ENCODE data around the gene COA7.
A peak's percentile ranks its signal among the peaks of the same experiment; 100 is the strongest.
"Not testable (repeated sequence)": the region's sequence is repeated elsewhere in the genome, so short reads cannot be mapped to it uniquely, and the experiment has no call there.

COA7 gene

DNA sequence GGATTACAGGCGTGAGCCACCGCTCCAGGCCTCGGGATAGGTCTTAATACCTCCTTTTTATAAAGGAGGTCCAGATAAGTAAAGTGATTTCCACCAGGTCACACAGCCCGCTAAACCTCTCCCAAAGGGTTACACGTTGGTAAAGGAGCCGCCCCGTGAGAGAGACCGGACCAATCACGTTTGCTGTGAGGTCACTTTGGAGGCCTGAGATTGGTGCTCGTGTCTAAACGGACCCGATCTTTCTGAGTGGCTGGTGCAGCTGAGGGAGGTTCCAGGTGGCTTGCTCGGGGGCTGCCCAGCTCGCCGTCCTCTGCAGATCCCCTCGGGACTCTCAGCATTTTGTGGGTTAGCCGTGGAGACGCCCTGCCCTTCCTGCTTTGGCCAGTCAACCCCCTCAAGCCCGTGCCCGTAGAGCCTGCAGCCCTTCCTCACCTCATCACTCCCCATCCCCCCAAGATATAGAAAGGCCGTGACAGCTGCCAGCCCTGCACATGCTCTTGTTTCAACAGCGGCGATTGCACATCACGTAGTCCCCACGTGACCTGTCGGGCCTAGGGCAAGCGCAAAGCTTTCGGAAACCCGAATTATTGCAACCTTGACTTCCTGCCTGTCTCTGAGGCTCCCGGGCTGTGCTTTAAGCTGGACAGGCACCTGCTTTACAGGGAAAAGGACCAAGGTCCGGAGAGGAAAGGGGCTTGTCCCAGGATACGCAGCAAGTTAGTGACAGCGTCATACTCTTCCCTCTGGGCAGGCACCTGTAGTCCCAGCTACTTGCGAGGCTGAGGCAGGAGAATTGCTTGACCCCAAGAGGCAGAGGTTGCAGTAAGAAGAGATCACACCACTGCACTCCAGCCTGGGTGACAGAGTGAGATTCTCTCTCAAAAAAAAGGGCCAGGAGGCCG is 5.0 kb upstream of the COA7 start:
- DNase-seq = peak; percentile 86

DNA sequence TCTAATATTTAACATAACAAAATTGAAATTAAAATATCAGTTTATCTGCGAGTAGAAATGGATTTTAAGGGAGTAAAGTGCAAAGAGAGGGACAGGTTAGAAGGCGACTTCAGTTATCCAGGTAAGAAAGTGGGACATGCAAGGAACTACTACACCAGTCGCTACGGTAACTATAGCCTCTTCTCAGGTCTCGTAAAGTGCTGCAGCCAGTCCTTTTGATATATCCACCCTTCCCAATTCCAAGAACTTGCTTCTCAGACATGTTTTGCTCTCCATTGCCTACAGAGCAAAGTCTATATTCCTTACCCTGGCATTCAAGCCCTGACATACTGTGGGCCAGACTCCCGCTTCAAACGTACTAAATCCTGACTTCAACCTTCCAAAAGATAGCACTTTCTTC is 2.5 kb downstream of the COA7 start:
- no peak for DNase-seq

DNA sequence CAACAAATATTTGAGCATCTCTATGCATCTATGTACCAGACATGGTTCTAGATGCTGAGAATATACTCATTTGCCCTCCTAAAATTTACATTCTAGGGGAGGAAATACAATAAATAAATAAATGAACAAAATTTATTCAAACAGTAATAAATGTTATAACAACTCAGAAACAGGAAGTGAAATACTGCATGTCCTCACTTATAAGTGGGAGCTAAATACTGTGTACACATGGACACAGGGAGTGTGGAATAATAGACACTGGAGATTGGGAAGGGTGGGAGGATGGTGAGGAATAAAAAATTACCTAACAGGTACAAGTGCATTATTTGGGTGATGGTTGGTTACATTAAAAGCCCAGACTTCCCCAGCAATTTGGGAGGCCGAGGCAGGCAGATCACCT is 4.3 kb downstream of the COA7 start:
- DNase-seq = no peak

DNA sequence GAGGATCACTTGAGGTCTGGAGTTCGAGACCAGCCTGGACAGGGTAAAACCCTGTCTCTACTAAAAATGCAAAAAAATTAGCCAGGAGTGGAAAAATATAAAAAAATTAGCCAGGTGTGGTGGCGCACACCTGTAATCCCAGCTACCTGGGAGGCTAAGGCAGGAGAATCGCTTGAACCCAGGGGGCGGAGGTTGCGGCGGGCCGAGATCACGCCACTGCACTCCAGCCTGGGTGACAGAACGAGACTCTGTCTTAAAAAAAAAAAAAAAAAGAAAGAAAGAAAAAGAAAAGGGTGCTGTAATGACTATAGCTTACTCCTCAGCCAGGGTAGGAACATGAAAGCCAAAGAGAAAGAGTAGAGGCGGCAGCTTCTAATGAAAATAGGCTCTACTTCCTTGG is 4.8 kb downstream of the COA7 start:
- not testable (repeated sequence) for DNase-seq

DNA sequence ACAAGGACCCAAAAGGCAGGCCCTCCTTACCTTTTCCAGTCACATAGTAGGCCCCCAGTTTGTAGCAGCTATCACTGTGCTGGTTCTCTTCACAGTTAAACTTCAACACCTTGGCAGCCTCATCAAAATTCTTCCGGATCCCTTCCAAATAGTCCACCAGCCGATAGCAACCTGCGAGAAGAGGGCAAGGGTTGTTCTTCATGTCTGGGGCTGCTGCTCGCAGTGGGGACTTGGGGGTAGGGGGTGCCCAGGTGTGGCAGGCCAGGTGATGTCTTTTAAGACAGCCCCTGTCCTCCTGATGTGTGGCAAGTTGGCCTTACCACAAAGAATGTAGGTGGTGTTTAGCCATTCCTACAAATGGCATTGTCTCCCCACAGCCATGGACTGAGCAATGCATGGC is 5.5 kb downstream of the COA7 start:
- DNase-seq = no peak

DNA sequence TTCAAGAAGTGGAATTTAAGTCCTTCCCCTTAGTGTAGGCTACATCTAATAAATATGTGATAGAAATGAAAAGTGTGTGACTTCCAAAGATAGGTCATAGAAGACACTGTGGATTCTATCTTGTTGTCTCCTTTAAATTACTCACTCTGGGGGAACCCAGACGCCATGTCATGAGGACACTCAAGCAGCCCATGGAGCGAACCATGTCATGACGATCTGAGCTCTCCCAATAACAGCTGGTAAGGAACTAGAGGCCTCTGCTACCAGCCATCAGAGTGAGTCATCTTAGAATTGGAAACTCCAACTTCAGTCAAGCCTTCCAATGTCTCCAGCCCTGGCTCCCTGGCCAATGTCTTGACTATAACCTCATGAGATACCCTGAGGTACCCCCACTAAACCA is 6.3 kb downstream of the COA7 start:
- DNase-seq = no peak

DNA sequence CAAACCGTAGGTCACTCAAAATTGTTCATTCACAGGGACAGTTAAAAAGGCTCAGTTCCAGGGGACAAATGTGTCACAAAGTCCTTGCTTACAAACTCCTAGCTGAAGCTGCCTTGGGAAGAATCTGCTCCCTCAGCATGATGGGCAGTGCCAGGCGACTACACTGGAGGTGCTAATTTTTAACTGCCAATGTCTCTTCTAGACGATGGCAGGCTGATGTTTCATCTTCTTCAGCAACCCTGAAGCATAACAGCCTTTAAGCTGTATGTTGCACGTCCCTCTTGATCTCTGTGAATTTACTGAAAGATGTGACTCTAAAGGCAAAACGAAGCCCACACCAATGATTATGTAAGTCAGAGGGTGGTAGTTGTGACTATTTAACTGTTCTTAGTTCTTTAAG is 11.3 kb downstream of the COA7 start:
- no peak for DNase-seq

DNA sequence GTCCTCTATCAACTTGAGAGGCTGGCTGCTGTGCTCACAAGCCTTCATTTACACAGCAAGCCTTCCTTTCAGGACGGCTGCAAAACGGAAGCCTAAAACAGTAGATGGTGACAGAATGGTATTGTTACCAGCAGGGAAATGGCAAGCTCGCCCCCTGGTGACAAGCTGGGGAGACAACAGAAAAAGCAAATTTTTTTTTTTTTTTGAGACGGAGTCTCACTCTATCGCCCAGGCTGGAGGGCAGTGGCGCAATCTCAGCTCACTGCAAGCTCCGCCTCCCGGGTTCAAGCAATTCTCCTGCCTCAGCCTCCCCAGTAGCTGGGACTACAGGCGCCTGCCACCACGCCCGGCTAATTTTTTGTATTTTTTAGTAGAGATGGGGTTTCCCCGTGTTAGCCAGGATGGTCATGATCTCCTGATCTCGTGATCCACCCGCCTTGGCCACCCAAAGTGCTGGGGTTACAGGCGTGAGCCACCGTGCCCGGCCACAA is 11.8 kb downstream of the COA7 start:
- DNase-seq = peak; percentile 87

DNA sequence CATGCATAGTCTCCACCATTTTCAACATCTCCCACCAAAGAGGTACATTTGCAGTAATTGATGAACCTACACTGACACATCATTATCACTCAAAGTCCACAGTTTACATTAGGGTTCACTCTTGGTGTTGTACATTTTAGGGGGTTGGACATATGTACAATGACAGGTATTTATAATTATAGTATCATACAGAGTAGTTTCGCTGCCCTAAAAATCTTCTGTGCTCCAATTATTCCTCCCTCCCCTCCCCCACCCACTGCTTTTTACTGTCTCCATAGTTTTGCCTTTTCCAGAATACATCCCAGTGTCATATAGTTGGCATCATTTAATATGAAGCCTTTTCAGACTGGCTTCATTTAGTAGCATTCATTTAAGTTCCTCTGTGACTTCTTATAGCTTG is 13.6 kb downstream of the COA7 start:
- DNase-seq = no peak

DNA sequence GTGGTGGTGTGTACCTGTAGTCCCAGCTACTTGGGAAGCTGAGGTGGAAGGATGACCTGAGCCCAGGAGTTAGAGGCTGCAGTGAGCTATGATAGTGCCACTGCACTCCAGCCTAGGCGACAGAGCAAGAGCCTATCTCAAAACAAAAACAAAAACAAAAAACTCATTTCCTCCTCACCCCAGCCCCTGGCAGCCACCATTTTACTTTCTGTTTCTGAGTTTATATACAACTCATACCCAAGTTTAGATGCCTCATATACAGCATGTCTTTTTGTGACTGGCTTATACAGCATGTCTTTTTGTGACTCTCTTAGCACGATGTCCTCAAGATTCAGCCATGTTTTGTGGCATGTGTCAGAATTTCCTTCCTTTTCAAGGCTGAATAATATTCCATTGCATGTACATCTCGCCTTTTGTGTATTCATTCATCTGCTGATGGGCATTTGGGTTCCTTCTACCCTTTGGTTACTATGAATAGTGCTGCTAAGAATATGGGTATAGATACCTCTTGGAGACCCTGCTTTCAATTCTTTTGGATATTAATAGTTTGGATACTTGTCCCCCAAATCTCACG is 14.7 kb downstream of the COA7 start:
- no peak for DNase-seq

DNA sequence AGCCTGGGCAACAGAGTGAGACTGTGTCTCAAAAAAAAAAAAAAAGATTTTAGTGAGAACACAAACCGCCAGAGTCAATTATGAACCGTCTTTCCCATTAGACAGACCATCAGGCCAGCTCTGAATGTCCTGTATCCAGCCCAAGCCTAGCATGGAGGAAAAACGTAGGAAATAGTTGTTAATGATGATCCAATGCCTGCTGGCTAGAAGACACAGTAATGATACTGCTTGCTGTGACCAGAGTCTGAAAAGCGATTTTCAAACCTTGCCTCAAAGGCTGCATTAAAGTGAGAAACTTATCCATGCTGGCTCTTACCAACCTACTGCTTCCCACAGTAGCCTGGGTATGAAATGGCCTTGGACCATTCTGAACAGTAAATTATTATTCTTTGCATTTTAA is 17.0 kb downstream of the COA7 start:
- DNase-seq = no peak

DNA sequence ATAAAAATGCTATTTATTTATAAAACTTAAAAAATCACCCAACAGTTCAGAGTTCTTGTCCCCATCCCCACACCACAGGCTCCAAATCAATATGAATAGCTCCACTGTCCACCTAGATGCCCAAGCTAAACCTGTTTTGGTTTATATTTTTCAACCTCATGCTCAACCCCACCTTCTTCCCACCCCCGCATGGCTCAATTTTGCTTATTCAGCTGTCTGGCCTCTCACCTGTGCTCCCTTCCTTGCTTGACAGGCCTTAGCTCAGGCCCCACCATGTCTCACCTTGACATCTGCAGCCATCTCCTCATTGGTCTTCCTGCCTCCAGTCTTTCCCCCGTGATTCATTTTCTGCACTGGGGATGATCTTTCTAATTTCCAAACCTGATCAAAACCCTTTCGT is 17.8 kb downstream of the COA7 start:
- DNase-seq = no peak

DNA sequence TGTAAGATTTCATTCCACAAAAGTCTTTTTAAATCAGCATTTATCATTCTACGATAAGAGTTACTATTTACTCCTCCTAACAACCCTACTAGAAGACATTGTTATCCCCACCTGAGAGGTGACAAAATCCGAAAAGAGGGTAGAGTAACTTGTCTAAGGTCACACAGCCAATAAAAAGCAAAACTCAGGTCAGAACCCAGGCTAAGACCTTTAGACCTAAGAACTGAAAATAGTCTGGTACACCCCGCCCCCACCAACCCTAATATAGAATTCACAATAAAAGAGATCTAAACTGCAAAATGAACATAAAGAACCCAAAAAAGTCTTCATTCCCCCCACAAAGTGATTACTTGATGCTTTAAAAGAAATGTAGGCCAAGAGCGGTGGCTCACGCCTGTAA is 18.6 kb downstream of the COA7 start:
- DNase-seq = no peak

DNA sequence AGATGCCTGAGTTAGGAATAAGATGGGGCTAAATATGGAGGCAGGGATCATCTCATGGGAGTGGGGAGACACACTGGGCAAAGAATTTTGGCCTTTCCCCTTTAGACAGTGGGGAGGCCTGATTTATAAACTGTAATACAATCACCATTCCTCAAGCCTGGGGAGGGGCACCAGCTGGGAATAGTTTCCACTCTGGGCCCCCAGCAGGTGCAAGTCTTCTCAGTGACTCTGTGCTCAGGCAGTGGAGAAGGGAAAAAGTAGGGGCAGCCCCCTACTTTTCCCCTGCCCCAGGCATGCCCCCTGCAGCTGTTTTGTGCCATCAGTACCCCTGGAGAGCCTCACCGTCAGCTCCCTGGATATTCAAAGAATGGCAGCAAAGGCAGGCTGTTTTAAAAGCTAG is 19.1 kb downstream of the COA7 start:
- DNase-seq = no peak

DNA sequence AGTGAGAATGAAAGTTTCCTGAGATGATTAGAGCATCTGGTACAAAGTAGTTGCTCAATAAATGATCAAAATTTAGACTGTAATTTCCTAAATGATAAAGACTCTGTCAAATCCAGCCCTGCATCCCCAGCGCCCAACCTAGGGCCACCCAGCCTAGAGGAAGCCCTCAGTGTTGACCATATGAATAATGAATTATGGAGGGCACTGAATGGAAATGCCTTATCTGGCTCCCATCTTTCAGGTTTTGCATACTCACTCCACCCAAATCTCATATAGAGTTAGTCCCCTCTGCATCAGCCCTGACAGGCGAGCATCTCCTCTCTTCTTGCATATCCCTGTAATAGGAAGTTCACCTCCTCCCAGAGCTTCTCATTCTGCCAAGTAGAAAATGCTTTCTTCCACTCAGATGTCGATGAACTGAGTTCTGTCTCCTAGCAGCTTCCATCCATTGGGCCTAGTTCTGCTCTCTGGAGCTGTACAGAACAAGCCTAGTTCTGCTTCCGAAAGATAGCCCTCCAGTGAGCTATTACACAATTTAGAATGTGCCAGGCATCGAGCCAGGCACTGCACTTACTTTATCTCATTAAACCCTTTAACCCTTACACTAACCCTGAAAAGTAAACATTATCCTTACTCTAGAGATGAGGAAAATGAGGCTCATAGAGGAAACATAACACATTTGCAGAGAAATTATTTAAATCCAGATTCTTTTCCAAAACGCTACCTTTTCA is 20.9 kb downstream of the COA7 start:
- DNase-seq = no peak

DNA sequence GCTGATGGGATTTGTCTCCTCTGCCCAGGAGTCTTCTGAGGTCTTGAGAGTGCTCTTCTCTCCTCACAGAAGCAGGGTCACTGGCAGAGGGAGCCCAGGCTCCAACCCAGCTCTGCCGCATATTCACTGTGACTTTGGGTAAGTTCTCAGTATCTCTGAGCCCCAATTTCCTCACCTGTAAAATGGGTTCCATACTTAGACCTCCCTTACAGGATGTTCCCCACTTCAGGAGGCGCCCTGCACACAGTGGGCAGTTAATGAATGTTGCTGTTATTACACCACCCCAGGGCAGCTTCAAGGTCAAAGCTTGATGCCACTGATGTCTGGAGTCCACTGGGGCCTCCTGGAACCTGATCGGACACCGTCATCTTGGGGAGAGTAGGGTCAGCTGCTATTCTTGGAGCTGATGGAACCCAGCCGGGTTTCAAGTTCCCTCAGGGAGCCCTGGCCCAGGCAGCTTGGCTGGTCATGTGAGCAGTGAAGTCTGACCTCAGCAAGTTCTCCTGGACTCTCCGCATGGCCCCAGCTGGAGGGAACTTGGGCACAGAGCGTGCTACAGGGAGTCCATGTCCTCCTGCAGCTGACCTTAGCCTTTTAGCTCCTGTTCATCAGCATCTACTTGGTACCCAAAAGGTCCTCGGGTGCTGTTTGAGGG is 21.8 kb downstream of the COA7 start:
- DNase-seq = no peak

DNA sequence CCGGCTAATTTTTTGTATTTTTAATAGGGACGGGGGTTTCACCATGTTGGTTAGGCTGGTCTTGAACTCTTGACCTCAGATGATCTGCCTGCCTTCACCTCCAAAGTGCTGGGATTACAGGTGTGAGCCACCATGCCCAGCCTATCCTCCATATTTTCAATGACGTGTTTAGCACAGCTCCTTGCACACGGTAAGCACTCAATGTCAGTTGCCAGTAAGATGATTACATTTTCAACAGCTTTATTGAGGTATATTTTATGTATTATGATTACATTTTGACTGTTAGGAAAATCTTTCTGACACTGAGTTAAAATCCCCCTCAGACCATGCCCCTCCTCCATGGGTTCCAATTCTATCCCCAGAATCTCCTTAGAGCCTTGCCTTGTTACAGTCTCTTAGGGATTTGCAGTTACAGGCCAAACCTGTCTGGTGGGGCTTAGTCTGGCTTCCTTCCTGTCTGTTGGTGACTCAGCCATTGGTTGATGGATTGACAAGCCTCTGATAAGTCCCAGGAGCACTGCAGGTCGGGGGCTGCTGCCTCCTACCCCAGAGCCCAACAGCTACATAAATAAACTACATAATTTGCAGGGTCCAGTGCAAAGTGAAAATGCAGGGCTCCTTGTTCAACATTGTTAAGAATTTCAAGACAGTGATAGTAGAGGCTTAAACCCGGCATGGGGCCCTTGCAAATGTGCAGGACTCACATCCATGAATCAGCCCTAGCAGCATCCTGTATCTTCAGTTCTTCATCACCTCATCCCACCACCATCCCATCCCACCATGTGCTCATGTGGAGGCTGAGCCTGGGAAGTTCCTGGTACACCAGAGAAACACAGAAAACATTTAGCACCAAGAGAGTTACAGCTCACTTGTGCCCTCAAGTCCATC is 23.4 kb downstream of the COA7 start:
- peak; percentile 41 for DNase-seq

DNA sequence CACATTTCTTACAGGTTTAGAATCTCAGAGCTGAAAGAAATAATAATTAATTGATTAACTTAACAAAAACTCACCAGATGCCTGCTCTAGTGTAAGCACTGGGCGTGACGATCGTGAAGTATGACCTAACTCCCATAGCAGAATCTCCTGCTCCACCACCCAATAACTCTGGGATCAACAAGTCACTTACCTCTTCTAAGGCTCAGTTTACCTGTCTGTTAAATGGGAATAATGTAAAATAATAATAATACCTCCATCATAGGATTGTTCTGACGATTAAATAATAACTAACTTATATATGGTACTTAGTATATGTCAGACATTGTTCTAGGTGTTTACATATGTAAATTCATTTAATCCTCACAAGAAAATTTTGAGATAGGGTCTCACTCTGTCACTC is 24.6 kb downstream of the COA7 start:
- DNase-seq = no peak

DNA sequence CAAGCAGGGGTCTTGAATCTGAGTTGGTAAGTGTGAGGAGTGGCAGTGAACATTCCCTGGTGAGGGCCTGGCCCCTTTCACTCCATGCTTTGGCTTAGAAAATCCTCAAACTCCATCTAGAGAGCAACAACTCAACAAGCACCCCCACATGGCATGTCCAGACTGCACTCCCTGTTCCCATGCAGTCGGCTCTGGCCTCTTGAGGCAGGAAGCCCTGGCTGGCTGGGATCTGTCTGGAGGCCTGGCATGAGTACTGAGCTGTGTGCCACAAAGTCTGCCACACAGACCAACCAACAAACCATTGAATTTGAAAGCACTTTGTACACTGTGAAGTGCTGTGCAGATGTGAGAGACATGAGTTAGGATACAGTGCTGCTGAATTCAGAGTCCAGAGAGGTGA is 25.2 kb downstream of the COA7 start:
- no peak for DNase-seq

DNA sequence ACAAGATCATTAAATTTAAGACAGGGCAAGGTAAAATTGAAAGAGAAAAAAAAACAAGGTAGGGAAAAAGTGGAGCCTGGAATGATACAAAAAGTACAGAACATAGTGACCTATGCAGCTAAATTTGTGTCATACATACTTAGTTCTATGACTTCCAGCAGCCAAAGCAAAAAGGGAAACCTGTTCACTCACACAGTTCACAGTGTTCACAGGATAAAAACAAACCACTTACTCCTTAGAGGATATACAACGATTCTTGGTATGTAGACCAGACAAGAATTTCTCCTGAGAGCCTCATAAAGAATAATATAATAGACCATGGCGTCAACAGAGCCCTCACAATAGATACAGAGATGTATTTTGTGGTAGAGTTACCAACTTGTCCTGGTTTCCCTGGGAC is 27.5 kb downstream of the COA7 start:
- DNase-seq = no peak

DNA sequence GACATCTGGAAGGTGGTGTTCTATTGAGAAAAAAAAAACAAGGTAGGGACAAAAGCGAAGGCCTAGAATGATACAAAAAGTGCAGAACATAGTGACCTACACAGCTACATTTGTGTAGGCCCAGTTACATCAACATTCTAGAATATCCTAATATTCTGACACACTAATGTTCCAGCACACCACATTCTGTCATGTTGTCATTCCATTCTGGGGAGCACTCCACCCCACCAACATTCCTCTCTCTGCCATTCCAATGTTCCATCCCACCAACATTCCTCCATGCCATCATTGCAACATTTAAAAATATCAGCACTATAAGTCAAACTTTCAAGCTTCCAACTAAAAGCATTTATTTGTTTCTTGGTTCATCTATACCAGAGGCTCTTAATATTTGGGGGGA is 28.5 kb downstream of the COA7 start:
- DNase-seq = no peak

DNA sequence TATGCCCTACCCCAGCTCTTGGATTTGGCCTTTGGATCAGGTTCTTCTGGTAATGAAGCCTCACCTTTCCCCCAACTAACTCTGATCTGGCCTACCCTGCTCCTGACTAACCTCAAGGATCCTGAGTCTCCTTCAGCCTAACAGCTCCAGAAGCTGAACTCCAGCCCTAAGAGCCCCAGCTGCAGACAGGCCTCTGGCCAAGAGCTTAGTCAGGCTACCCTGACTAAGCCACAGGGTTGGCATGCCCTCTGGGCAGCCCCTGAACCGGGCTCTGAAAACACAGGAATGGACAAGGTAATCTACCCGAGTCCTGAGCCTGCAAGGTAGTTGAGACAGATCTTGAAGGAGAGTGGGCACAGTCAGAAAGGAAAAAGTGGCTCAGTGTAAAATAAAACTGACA is 29.4 kb downstream of the COA7 start:
- DNase-seq = no peak
